ENCODE data around the gene CALM3. TPM values are rescaled to one million over a fixed set of nuclear protein-coding genes. Genes with fewer than 3 reads are reported as not detected.

The CALM3 gene
- polyA plus RNA-seq, 4 donors = 189 to 429 (median 298) TPM

GRCh38 chr19:46606681-46607447 lies 5.7 kb downstream of the CALM3 start:
- peaks cover 3 to 39% (median 4%) of the 10 kb centered on the region in 3 donors for H3K4me1 ChIP-seq (ENCODE audit: control insufficient read depth in 3 of 3, insufficient read depth in 2 of 3, low read depth in 1 of 3, low read length in 2 of 3)
- H3K27me3 ChIP-seq (ENCODE audit: control insufficient read depth in 3 of 3, insufficient read depth in 3 of 3, low read length in 3 of 3) = no peaks in the 10 kb centered on the region
- no peaks in the 10 kb centered on the region for H3K9me3 ChIP-seq (ENCODE audit: control insufficient read depth in 2 of 2, insufficient read depth in 1 of 2, low read depth in 1 of 2, low read length in 1 of 2)
- DNase-seq (no peak), FAIRE-seq (no peak)
- H3K36me3 ChIP-seq (ENCODE audit: control insufficient read depth in 3 of 3, insufficient read depth in 2 of 3, low read depth in 1 of 3, low read length in 3 of 3) = peaks cover 3 to 80% (median 37%) of the 10 kb centered on the region in 3 donors
- H3K4me3 ChIP-seq (ENCODE audit: low read depth in 1 of 3, low read length in 3 of 3) = no peak overlapping the region
- 76 to 85% (median 82%) methylated on average over 12 of the region's 12 CpGs for WGBS, 3 donors
- no peak overlapping the region for H3K27ac ChIP-seq (ENCODE audit: low read depth in 1 of 3, low read length in 2 of 3)

GRCh38 chr19:46607448-46607841 lies 6.3 kb downstream of the CALM3 start:
- Histone ChIP-seq H3K4me3 (ENCODE audit: low read depth in 1 of 3, low read length in 3 of 3) (no peak overlapping the region), H3K36me3 (ENCODE audit: control insufficient read depth in 3 of 3, insufficient read depth in 2 of 3, low read depth in 1 of 3, low read length in 3 of 3) (peaks cover 3 to 80% (median 37%) of the 10 kb centered on the region in 3 donors), H3K27ac (ENCODE audit: low read depth in 1 of 3, low read length in 2 of 3) (no peak overlapping the region), H3K9me3 (ENCODE audit: control insufficient read depth in 2 of 2, insufficient read depth in 1 of 2, low read depth in 1 of 2, low read length in 1 of 2) (no peaks in the 10 kb centered on the region), H3K27me3 (ENCODE audit: control insufficient read depth in 3 of 3, insufficient read depth in 3 of 3, low read length in 3 of 3) (no peaks in the 10 kb centered on the region), H3K4me1 (ENCODE audit: control insufficient read depth in 3 of 3, insufficient read depth in 2 of 3, low read depth in 1 of 3, low read length in 2 of 3) (peaks cover 3 to 39% (median 4%) of the 10 kb centered on the region in 3 donors)
- DNase-seq (no peak), FAIRE-seq (no peak)
- WGBS, 3 donors = 85 to 89% (median 86%) methylated on average over 12 of the region's 12 CpGs

GRCh38 chr19:46608178-46608577 lies 7.0 kb downstream of the CALM3 start:
- Histone ChIP-seq H3K27ac (ENCODE audit: low read depth in 1 of 3, low read length in 2 of 3) (no peak overlapping the region), H3K9me3 (ENCODE audit: control insufficient read depth in 2 of 2, insufficient read depth in 1 of 2, low read depth in 1 of 2, low read length in 1 of 2) (no peaks in the 10 kb centered on the region), H3K36me3 (ENCODE audit: control insufficient read depth in 3 of 3, insufficient read depth in 2 of 3, low read depth in 1 of 3, low read length in 3 of 3) (peaks cover 3 to 75% (median 37%) of the 10 kb centered on the region in 3 donors), H3K4me3 (ENCODE audit: low read depth in 1 of 3, low read length in 3 of 3) (no peak overlapping the region), H3K4me1 (ENCODE audit: control insufficient read depth in 3 of 3, insufficient read depth in 2 of 3, low read depth in 1 of 3, low read length in 2 of 3) (peaks cover 3 to 39% (median 4%) of the 10 kb centered on the region in 3 donors), H3K27me3 (ENCODE audit: control insufficient read depth in 3 of 3, insufficient read depth in 3 of 3, low read length in 3 of 3) (no peaks in the 10 kb centered on the region)
- FAIRE-seq (no peak), DNase-seq (no peak)
- 93 to 97% (median 95%) methylated on average over 9 of the region's 9 CpGs for WGBS, 3 donors

- no peak for DNase-seq
- Histone ChIP-seq H3K4me3 (ENCODE audit: low read depth in 1 of 3, low read length in 3 of 3) (no peak overlapping the region), H3K27me3 (ENCODE audit: control insufficient read depth in 3 of 3, insufficient read depth in 3 of 3, low read length in 3 of 3) (no peaks in the 10 kb centered on the region), H3K36me3 (ENCODE audit: control insufficient read depth in 3 of 3, insufficient read depth in 2 of 3, low read depth in 1 of 3, low read length in 3 of 3) (peaks cover 3 to 73% (median 37%) of the 10 kb centered on the region in 3 donors), H3K27ac (ENCODE audit: low read depth in 1 of 3, low read length in 2 of 3) (no peak overlapping the region), H3K9me3 (ENCODE audit: control insufficient read depth in 2 of 2, insufficient read depth in 1 of 2, low read depth in 1 of 2, low read length in 1 of 2) (no peaks in the 10 kb centered on the region), H3K4me1 (ENCODE audit: control insufficient read depth in 3 of 3, insufficient read depth in 2 of 3, low read depth in 1 of 3, low read length in 2 of 3) (peaks cover 0 to 33% (median 4%) of the 10 kb centered on the region in 3 donors)
- FAIRE-seq = no peak
- WGBS, 3 donors = 91 to 93% (median 92%) methylated on average over 27 of the region's 27 CpGs
Measured at GRCh38 chr19:46608581-46609345, 7.6 kb downstream of the CALM3 start.

- Histone ChIP-seq H3K9me3 (ENCODE audit: control insufficient read depth in 2 of 2, insufficient read depth in 1 of 2, low read depth in 1 of 2, low read length in 1 of 2) (no peaks in the 10 kb centered on the region), H3K4me3 (ENCODE audit: low read depth in 1 of 3, low read length in 3 of 3) (no peak overlapping the region), H3K27me3 (ENCODE audit: control insufficient read depth in 3 of 3, insufficient read depth in 3 of 3, low read length in 3 of 3) (no peaks in the 10 kb centered on the region), H3K36me3 (ENCODE audit: control insufficient read depth in 3 of 3, insufficient read depth in 2 of 3, low read depth in 1 of 3, low read length in 3 of 3) (peaks cover 3 to 68% (median 37%) of the 10 kb centered on the region in 3 donors), H3K27ac (ENCODE audit: low read depth in 1 of 3, low read length in 2 of 3) (no peak overlapping the region), H3K4me1 (ENCODE audit: control insufficient read depth in 3 of 3, insufficient read depth in 2 of 3, low read depth in 1 of 3, low read length in 2 of 3) (peaks cover 0 to 23% (median 0%) of the 10 kb centered on the region in 3 donors)
- FAIRE-seq = no peak
- DNase-seq = peak in 1 of 2 donors; percentile 1
- WGBS, 3 donors = 72 to 83% (median 80%) methylated on average over 30 of the region's 30 CpGs
Measured at GRCh38 chr19:46609511-46610412, 8.6 kb downstream of the CALM3 start.

- no peaks in the 10 kb centered on the region for H3K27me3 ChIP-seq (ENCODE audit: control insufficient read depth in 3 of 3, insufficient read depth in 3 of 3, low read length in 3 of 3)
- 54 to 60% (median 55%) methylated on average over 5 of the region's 5 CpGs for WGBS, 3 donors
- DNase-seq = no peak
- peaks cover 0 to 16% (median 0%) of the 10 kb centered on the region in 3 donors for H3K4me1 ChIP-seq (ENCODE audit: control insufficient read depth in 3 of 3, insufficient read depth in 2 of 3, low read depth in 1 of 3, low read length in 2 of 3)
- peaks cover 3 to 62% (median 37%) of the 10 kb centered on the region in 3 donors for H3K36me3 ChIP-seq (ENCODE audit: control insufficient read depth in 3 of 3, insufficient read depth in 2 of 3, low read depth in 1 of 3, low read length in 3 of 3)
- no peak for FAIRE-seq
- H3K27ac ChIP-seq (ENCODE audit: low read depth in 1 of 3, low read length in 2 of 3) = no peak overlapping the region
- H3K4me3 ChIP-seq (ENCODE audit: low read depth in 1 of 3, low read length in 3 of 3) = no peak overlapping the region
- H3K9me3 ChIP-seq (ENCODE audit: control insufficient read depth in 2 of 2, insufficient read depth in 1 of 2, low read depth in 1 of 2, low read length in 1 of 2) = no peaks in the 10 kb centered on the region
Measured at GRCh38 chr19:46610413-46610775, 9.3 kb downstream of the CALM3 start.

GRCh38 chr19:46610851-46611770 lies 10.0 kb downstream of the CALM3 start:
- WGBS, 3 donors = 70 to 76% (median 74%) methylated on average over 17 of the region's 17 CpGs
- no peak overlapping the region for H3K27ac ChIP-seq (ENCODE audit: low read depth in 1 of 3, low read length in 2 of 3)
- FAIRE-seq = no peak

More at GRCh38 chr19:46610851-46611770, 10.0 kb downstream of the CALM3 start:
- peaks cover 0 to 9% (median 0%) of the 10 kb centered on the region in 3 donors for H3K4me1 ChIP-seq (ENCODE audit: control insufficient read depth in 3 of 3, insufficient read depth in 2 of 3, low read depth in 1 of 3, low read length in 2 of 3)
- H3K36me3 ChIP-seq (ENCODE audit: control insufficient read depth in 3 of 3, insufficient read depth in 2 of 3, low read depth in 1 of 3, low read length in 3 of 3) = peaks cover 3 to 54% (median 31%) of the 10 kb centered on the region in 3 donors
- H3K4me3 ChIP-seq (ENCODE audit: low read depth in 1 of 3, low read length in 3 of 3) = no peak overlapping the region
- H3K27me3 ChIP-seq (ENCODE audit: control insufficient read depth in 3 of 3, insufficient read depth in 3 of 3, low read length in 3 of 3) = no peaks in the 10 kb centered on the region
- peak in 1 of 2 donors; percentile 4 for DNase-seq
- no peaks in the 10 kb centered on the region for H3K9me3 ChIP-seq (ENCODE audit: control insufficient read depth in 2 of 2, insufficient read depth in 1 of 2, low read depth in 1 of 2, low read length in 1 of 2)
